Vagina (tissue), 2 donors: Measurements from ENCODE around the gene GPR37L1. TPM values are rescaled to one million over a fixed set of nuclear protein-coding genes. Genes with fewer than 3 reads are reported as not detected.
"Not testable (repeated sequence)": the region's sequence is repeated elsewhere in the genome, so short reads cannot be mapped to it uniquely, and the experiment has no call there.

Experiments
- DNase-seq, 2 donors: peaks; one replicate each; pipeline ENCODE4 v3.0.0-alpha.2; 2017; ENCODE audit errors: extremely low spot score in 2 of 2
- H3K27ac ChIP-seq: fragments of 200-600 bp; sonication (generic); one replicate; pipeline ENCODE4 v1.5.1; 2019
- H3K27me3 ChIP-seq: fragments of 200-600 bp; sonication (generic); one replicate; pipeline ENCODE4 v1.5.1; 2019
- H3K36me3 ChIP-seq, 2 donors: fragments of 200-600 bp; sonication (generic); one replicate each; pipeline ENCODE4 v1.5.1; 2017 to 2019
- H3K4me1 ChIP-seq: fragments of 200-600 bp; sonication (generic); one replicate; pipeline ENCODE4 v1.5.1; 2019
- H3K4me3 ChIP-seq, 2 donors: fragments of 200-600 bp; sonication (generic); 1 replicate in 1 of 2; 2 replicates in 1 of 2; pipeline ENCODE4 v1.5.1; 2016 to 2019
- H3K9me3 ChIP-seq: fragments of 200-600 bp; sonication (generic); one replicate; pipeline ENCODE4 v1.5.1; 2019
- POLR2A ChIP-seq, 2 donors: fragments of 450-650 bp; IDR thresholded peaks; one replicate each; pipeline ENCODE4 v1.6.1; 2017; ENCODE audit warnings: antibody characterized with exemption in 2 of 2, mild to moderate bottlenecking in 2 of 2, moderate library complexity in 2 of 2
- POLR2AphosphoS5 ChIP-seq, 2 donors: sonication (generic); formaldehyde crosslinking; IDR thresholded peaks; one replicate each; pipeline ENCODE4 v1.9.0; 2017; ENCODE audit warnings: antibody characterized with exemption in 2 of 2, mild to moderate bottlenecking in 2 of 2, low read depth in 1 of 2; ENCODE audit not compliant: insufficient read depth in 1 of 2
- intact Hi-C: fragments of 100-400 bp; cut with DNase I; formaldehyde crosslinking; loops from one replicate; pipeline ENCODE4 v1.15.1; 2023
- total RNA-seq: library from RNA; depleted of rRNA; stranded (reverse); fragments of >200 nt; gene quantifications from one replicate; pipeline ENCODE4 v1.2.3, GENCODE V29; 2016
- TF ChIP-seq, protein P1 (sequence below), 3 experiments: fragments of 450-650 bp in 2 of 3; fragments of 200-600 bp in 1 of 3; sonication (generic) in 1 of 3; IDR thresholded peaks; one replicate each; pipeline ENCODE4 v1.5.1; 2017 to 2019; ENCODE audit warnings: antibody characterized with exemption in 3 of 3, mild to moderate bottlenecking in 2 of 3, moderate library complexity in 2 of 3

The GPR37L1 gene
- total RNA-seq, 1 donor from 2014 or later, result 0.25 TPM

DNA sequence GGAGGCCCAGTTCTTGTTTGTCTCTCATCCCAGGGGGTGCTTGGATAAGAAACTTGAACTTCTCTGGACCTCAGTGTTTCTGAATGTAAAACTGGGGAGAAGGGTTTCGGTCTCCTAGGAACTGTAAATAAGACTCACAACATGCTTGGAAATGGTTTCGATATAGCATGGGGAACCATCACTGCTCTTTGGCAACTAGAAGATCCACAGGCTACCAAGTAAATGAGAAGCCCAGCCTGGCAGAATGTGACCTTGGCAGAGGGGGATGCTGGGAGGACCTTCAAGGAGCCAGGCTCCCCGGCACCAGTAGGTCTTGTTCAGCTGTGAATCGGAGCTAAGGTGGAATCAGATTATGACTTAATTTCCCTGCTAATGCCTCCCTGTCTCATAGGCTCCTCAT, 18.1 kb downstream of the GPR37L1 start:
- no peak for DNase-seq
- no peaks in the 10 kb centered on the region for H3K27me3 ChIP-seq
- H3K9me3 ChIP-seq, result no peaks in the 10 kb centered on the region
- peaks cover 42% of the 10 kb centered on the region for H3K4me1 ChIP-seq
- TF ChIP-seq POLR2A (IDR thresholded peaks at IDR 0.05) (no peak), POLR2AphosphoS5 (IDR thresholded peaks at IDR 0.05; ENCODE audit: insufficient read depth in 1 of 2, low read depth in 1 of 2) (no peak)
- TF ChIP-seq, protein P1, sequence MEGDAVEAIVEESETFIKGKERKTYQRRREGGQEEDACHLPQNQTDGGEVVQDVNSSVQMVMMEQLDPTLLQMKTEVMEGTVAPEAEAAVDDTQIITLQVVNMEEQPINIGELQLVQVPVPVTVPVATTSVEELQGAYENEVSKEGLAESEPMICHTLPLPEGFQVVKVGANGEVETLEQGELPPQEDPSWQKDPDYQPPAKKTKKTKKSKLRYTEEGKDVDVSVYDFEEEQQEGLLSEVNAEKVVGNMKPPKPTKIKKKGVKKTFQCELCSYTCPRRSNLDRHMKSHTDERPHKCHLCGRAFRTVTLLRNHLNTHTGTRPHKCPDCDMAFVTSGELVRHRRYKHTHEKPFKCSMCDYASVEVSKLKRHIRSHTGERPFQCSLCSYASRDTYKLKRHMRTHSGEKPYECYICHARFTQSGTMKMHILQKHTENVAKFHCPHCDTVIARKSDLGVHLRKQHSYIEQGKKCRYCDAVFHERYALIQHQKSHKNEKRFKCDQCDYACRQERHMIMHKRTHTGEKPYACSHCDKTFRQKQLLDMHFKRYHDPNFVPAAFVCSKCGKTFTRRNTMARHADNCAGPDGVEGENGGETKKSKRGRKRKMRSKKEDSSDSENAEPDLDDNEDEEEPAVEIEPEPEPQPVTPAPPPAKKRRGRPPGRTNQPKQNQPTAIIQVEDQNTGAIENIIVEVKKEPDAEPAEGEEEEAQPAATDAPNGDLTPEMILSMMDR (IDR thresholded peaks at IDR 0.05), result no peak
- H3K36me3 ChIP-seq, result peaks cover 0 to 18% of the 10 kb centered on the region in 2 donors
- intact Hi-C loops, result no loop called here
- no peak overlapping the region for H3K4me3 ChIP-seq
- no peak overlapping the region for H3K27ac ChIP-seq

DNA sequence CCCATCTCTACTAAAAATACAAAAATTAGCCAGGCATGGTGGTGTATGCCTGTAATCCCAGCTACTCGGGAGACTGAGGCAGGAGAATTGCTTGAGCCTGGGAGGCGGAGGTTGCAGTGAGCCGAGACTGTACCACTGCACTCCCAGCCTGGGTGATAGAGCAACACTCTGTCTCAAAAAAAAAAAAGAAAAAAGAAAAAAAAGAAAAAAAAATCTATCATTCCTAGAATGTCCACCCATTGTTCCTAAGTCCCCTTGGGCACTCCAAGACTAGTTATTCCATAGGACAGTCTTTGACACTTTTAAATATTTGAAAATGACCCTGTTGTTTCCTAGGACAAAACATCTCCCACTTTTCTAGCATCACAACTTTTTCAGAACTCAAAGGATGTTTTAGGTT, 18.8 kb downstream of the GPR37L1 start:
- H3K27me3 ChIP-seq, intact Hi-C loops, H3K4me3 ChIP-seq, DNase-seq, H3K9me3 ChIP-seq: not testable (repeated sequence)
- H3K27ac ChIP-seq, result peak overlapping the region; percentile 17
- peaks cover 42% of the 10 kb centered on the region for H3K4me1 ChIP-seq
- H3K36me3 ChIP-seq, result peaks cover 0 to 14% of the 10 kb centered on the region in 2 donors

DNA sequence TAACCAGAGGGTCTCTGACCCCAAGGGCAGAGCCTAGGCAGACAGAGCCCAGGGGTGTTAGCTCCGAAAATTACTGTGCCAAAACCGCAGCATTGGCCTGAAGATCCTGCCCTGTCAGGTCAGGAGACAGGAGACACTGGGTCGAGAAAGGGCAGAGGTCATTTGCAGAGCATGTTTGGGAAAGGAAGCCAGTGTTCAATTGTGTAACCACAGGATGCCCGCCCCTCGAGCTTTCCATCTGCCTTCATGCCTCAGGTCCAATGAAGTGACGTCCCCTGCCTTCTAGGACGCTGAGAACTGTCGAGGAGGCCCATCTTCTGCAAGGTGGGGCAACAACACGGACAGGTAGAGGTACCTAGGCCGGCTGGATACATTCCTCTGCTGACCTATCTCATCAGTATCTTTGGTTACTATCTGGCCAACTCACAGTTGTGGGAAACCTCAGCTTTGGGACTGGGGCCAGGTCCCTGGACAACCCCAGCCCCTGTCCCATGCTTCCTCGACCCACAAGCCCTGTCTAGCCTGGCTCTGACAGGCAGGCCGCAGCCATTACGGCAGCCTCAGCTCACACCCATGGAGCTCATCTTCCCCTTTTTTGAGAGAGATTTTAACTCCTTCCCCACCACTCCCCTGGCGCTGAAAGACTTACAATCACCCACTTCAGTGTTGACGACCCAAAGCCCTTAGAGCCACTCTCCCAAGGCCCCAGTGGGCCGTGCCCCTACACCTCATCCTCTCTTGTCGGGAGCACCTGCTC, 20.5 kb downstream of the GPR37L1 start:
- no peaks in the 10 kb centered on the region for H3K9me3 ChIP-seq
- intact Hi-C loops, result no loop called here

DNA sequence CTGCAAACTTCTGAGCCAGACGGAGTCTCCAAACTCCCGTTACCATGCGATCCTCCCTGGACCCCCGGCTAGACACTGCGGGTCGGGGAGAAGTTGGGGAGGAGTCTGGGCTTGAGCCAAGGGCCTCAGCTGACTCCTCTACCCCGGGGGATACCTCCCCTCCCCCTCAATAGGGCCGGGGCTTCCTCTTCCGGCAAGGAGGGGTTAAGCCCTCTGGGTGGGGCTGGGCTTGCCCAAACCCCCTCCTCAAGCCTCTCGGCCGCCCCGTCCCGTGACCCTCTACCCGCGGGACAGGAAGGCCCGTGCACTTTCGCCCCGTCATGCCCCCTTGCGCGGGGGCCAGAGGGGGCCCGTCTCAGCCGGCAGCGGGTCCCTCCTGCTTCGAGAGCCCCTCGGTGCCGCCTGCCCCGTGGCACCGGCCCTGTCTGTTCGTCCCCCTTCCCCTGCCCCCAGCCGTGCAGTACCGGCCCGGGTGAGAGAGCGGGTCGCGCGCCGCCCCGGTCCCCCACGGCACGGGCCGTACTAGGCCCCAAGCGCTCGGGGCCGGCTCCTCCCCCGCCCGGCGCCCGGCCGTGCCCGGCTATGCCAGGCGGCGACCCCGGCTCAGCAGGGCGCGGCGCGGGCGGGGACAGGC, 21.2 kb downstream of the GPR37L1 start:
- peaks cover 42% of the 10 kb centered on the region for H3K4me1 ChIP-seq
- TF ChIP-seq, protein P1 (IDR thresholded peaks at IDR 0.05), result no peak
- TF ChIP-seq POLR2A (IDR thresholded peaks at IDR 0.05), result no peak
- TF ChIP-seq POLR2AphosphoS5 (IDR thresholded peaks at IDR 0.05; ENCODE audit: insufficient read depth in 1 of 2, low read depth in 1 of 2), result peak in 1 of 2 donors; percentile 32

More for the DNA sequence above, 20.5 kb downstream of the GPR37L1 start:
- peak overlapping the region; percentile 84 for H3K27ac ChIP-seq
- TF ChIP-seq, protein P1 (IDR thresholded peaks at IDR 0.05), result no peak
- peak in 1 of 2 donors; percentile 47 for TF ChIP-seq POLR2AphosphoS5 (IDR thresholded peaks at IDR 0.05; ENCODE audit: insufficient read depth in 1 of 2, low read depth in 1 of 2)
- peak overlapping the region; percentile 79 to 94 for H3K4me3 ChIP-seq
- DNase-seq, result no peak
- H3K27me3 ChIP-seq, result no peaks in the 10 kb centered on the region
- H3K4me1 ChIP-seq, result peaks cover 42% of the 10 kb centered on the region
- no peaks in the 10 kb centered on the region for H3K36me3 ChIP-seq

DNA sequence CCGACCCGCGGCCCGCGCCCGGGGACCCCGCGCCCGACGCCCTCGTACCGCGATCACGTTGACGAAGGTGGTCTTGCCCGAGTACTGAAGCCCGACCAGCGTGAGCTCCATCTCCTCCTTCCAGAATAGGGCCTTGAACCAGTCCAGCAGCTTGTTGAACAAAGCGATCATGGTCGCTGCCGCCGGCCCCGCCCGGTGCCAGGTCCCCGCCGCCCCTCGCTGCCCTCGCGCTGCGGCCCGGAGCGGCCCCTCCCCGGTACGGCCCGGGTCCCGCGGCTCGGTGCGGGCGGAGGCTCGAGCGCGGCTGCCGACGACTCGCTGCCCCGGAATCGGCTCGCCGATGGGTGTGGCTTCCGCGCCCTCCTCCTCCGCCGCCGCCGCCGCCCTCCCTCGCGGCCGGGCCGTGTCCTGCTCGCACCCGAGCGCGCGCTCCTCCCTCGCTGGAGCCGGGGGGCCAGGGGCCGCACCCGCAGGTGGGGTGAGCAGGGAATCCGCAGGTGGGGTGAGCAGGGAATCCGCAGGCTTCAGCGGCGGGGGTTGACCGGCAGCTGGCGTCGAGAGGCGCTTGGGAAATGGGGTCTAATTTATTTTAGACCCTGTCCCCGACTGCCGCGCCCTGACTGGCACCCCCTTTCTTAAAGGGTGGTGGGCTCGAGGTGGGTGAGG, 21.8 kb downstream of the GPR37L1 start, which contains the start of gene ARL8A:
TSS of gene ARL8A (minus strand) at position 336 of the 666 bp plus-strand sequence. CDS start at position 171, 165 bp downstream.
- intact Hi-C loops, result no loop called here
- H3K4me3 ChIP-seq, result peak within 1 kb of the TSS; percentile 79 to 94
- H3K27me3 ChIP-seq, result no peaks in the 10 kb centered on the region
- H3K9me3 ChIP-seq, result no peaks in the 10 kb centered on the region
- no peak for DNase-seq
- TF ChIP-seq POLR2A (IDR thresholded peaks at IDR 0.05), result peak in 1 of 2 donors; percentile 64
- TF ChIP-seq POLR2AphosphoS5 (IDR thresholded peaks at IDR 0.05; ENCODE audit: insufficient read depth in 1 of 2, low read depth in 1 of 2), result no peak
- H3K4me1 ChIP-seq, result peaks cover 42% of the 10 kb centered on the region
- no peaks in the 10 kb centered on the region for H3K36me3 ChIP-seq
- H3K27ac ChIP-seq, result peak within 1 kb of the TSS; percentile 84

More for the DNA sequence above, 21.2 kb downstream of the GPR37L1 start:
- no peak for DNase-seq
- Histone ChIP-seq H3K9me3 (no peaks in the 10 kb centered on the region), H3K36me3 (no peaks in the 10 kb centered on the region), H3K27ac (peak overlapping the region; percentile 84), H3K4me3 (peak overlapping the region; percentile 79 to 94), H3K27me3 (no peaks in the 10 kb centered on the region)
- intact Hi-C loops, result no loop called here
